Urinary bladder (tissue), 4 donors: Measurements from ENCODE around the gene GDI1. TPM values are rescaled to one million over a fixed set of nuclear protein-coding genes. Genes with fewer than 3 reads are reported as not detected.
A peak's percentile ranks its signal among the peaks of the same experiment; 100 is the strongest.

Experiments
- DNase-seq: peaks from one replicate; pipeline ENCODE4 v3.0.0-alpha.2; 2015; ENCODE audit errors: extremely low spot score
- H3K27ac ChIP-seq: one replicate; pipeline ENCODE4 v1.5.1; 2013; ENCODE audit warnings: low read depth, mild to moderate bottlenecking, moderate library complexity
- H3K36me3 ChIP-seq: one replicate; pipeline ENCODE4 v1.6.1; 2013; ENCODE audit warnings: mild to moderate bottlenecking, moderate library complexity; ENCODE audit not compliant: insufficient read depth
- H3K4me1 ChIP-seq: one replicate; pipeline ENCODE4 v1.6.1; 2013; ENCODE audit warnings: mild to moderate bottlenecking, moderate library complexity; ENCODE audit not compliant: insufficient read depth
- H3K4me3 ChIP-seq: one replicate; pipeline ENCODE4 v1.5.1; 2013; ENCODE audit warnings: low read depth, low read length
- WGBS: extraction: QIAGEN DNeasy Blood & Tissue Kit; methylation state at CpG from one replicate; pipeline ENCODE4 v1.1.7; 2013; 5-methylcytosine and 5-hydroxymethylcytosine counted together
- polyA plus RNA-seq: library from polyadenylated mRNA; stranded (reverse); fragments of 200-250 nt; gene quantifications from one replicate; pipeline ENCODE4 v1.2.3, GENCODE V29; 2013
- total RNA-seq: library from RNA; depleted of rRNA; stranded (reverse); fragments of >200 nt; gene quantifications from one replicate; pipeline ENCODE4 v1.2.3, GENCODE V29; 2014
- donor health status: healthy with polysubstance abuse.
- donor health status: healthy.

GDI1 gene
- total and polyA plus RNA-seq, 2 donors, result 33.0 to 138 TPM

GRCh38 chrX:154478728-154479622 is 42.0 kb downstream of the GDI1 start, which contains the start of gene LAGE3:
LAGE3 (minus strand) TSS chrX:154479281; CDS start chrX:154478915, 366 bp downstream.
- Histone ChIP-seq H3K4me1 (no peaks in the 10 kb centered on the region), H3K4me3 (peak within 1 kb of the TSS; percentile 51), H3K27ac (peak within 1 kb of the TSS; percentile 50), H3K36me3 (peaks cover 1% of the 10 kb centered on the region)
- 3% methylated on average over 83 of the region's 85 CpGs for WGBS
- DNase-seq, result peak; percentile 52

DNA sequence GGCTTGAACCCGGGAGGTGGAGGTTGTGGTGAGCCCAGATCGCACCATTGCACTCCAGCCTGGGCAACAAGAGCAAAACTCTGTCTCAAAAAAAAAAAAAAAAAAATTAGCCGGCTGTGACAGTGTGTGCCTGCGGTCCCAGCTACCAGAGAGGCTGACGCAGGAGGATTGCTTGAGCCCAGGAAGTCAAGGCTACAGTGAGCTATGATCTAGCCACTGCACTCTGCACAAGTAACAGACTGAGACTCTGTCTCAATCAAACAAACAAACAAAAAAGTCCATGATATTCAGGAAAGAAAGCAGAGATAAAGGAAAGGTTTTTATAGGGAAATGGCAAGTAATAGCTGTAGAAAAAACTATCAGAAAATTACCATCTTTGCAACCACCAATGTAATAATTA is 44.2 kb downstream of the GDI1 start:
- Histone ChIP-seq H3K4me1 (no peaks in the 10 kb centered on the region), H3K4me3 (no peak overlapping the region), H3K36me3 (peaks cover 1% of the 10 kb centered on the region), H3K27ac (no peak overlapping the region)
- WGBS, result 91% methylated on average over 5 of the region's 5 CpGs
- DNase-seq, result no peak

DNA sequence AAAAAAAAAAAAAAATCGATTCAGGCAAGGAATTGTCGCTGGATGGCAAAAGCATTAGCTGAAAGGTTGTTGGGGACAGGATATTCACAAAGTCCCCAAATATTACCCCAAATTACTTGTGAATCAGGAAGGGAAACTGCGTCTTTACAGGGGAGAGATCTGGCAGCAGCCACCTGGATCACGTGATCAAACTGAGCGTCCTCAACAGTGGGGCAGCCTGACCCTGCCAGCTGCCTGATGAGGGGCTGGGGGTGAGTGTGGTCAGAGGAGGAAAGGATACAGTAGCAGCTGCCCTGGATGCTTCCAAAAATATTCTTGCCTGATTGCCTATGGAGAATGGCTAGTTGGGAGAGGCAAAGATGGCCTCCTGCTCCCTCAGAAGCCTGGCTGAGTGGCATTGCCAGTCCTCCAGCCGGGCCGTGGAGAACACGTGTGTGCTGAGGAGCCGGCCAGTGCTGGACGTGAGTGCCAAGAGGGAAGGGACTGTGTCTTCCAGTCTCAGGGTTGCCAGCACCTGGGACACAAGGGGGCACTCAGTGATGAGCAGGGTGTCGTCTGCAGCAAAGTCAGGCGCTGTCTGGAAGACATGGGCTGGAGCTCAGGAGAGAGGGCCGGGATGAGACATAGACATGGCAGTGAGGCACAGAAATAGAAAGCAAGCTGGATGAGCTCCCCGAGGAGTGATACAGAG is 45.1 kb downstream of the GDI1 start:
- WGBS, result 77% methylated on average over 14 of the region's 14 CpGs
- no peak overlapping the region for H3K4me3 ChIP-seq
- H3K27ac ChIP-seq, result no peak overlapping the region
- no peak for DNase-seq
- H3K36me3 ChIP-seq, result peaks cover 1% of the 10 kb centered on the region
- no peaks in the 10 kb centered on the region for H3K4me1 ChIP-seq

DNA sequence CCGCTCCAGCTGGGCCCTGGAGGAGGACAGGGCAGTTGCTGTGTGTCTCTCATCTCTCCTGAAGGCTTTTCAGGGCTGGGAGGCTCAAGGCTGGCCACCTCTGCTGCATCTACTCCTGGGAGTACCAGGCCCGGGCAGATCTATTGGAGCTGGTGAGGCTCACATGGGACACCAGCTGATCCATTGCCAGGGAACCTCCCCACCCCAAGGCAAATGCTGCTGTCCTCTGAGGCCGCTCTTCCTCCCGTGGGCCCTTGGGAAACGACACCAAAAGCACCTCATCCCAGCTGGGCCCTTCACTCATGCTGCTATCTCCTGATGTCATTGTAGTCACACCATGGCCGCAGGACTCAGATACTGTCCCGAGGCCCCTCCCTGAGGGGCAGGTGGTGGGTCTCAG is 45.8 kb downstream of the GDI1 start:
- 70% methylated on average over 7 of the region's 7 CpGs for WGBS
- no peak for DNase-seq
- Histone ChIP-seq H3K36me3 (peaks cover 1% of the 10 kb centered on the region), H3K4me1 (no peaks in the 10 kb centered on the region), H3K27ac (no peak overlapping the region), H3K4me3 (no peak overlapping the region)

GRCh38 chrX:154483325-154483724 is 46.4 kb downstream of the GDI1 start:
- DNase-seq, result no peak
- peaks cover 1% of the 10 kb centered on the region for H3K36me3 ChIP-seq
- no peak overlapping the region for H3K4me3 ChIP-seq
- H3K27ac ChIP-seq, result no peak overlapping the region
- WGBS, result 84% methylated on average over 7 of the region's 7 CpGs
- H3K4me1 ChIP-seq, result no peaks in the 10 kb centered on the region

DNA sequence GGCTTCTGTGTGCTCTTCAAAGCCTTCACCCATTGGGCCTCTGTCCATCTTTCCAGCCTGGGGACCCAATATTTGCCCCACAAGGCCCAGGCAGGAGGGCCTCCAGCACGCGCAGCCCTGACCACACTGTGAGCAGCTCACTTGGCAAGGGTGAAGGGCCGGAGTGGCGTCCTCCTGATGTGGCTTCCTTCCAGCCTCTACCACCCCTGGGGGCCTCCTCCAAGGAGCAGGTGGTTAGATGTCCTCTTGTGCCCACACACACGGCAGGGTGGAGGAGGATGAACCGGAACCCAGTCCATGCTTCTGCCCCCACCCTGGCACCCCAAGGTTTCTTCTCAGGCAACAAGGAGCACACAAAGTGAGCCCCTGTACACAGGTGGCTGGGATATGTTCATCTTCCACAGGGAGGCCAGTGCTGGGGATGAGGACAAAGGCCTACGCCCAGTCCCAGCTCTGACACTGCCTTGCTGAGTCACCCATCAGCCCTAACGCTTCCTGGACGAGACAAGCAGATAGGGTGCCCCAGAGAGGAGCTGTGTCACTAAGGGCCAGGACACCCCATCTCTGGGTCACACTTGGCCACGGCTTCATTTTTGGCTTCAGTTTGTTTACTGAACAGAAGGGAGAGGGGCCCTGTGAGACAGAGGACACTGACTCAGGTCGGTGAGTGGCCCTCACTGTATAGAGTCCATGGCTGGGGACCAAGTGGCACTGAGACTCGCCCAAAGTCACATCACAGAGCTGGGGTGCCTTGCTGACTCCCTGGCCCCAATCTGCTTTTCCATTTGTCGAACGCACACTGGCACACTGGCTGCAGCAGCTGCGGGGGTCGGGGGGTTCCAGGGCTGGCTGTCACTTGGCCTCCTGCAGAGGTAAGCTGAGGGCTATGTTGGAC is 47.5 kb downstream of the GDI1 start:
- Histone ChIP-seq H3K4me3 (no peak overlapping the region), H3K4me1 (no peaks in the 10 kb centered on the region), H3K36me3 (peaks cover 1% of the 10 kb centered on the region), H3K27ac (no peak overlapping the region)
- DNase-seq, result no peak
- 76% methylated on average over 16 of the region's 16 CpGs for WGBS

DNA sequence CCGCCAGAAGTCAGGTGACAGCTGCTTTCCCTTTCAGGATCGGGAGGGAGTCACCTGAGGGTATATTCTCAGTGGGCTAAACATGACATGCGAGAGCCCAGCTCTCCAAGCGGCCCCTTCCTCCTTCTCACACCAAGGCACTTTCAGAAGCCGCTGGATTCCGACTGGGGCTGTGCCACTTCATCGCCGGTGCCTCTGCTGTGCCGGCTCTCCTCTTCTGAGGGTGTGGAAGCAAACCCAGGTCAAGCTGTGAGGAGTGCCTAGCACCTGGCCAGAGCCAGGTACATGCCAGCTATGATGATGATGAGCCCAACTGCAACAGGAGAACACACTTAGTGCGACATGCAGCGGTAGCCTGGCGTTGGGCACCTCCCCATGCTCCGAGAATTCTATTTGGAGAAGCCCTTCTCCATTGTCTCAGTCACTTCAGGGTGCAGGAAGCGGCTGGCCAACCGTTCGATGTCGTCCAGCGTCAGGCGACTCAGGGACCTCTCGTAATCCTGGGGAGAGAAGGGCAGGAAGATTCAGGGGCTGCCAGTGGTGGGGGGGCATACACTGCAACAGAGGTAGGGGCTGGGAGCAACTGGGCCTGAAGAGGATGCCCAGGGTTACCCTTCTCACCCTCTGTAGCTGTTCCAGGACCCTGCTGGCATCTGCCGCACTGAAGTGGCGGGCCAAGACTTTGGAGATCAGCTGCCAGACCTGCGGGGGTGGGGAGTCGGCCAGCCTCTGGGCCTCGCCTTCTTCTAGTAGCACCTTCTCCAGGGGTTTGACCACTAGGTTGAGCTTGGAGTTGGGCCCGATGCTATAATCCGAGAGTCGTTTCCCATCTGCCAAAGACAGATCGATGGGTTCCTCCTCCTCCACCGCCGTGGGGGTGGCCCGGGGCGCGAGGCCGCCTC is 48.4 kb downstream of the GDI1 start:
- Histone ChIP-seq H3K36me3 (peaks cover 1% of the 10 kb centered on the region), H3K4me1 (no peaks in the 10 kb centered on the region), H3K27ac (peak overlapping the region; percentile 85), H3K4me3 (peak overlapping the region; percentile 76)
- WGBS, result 40% methylated on average over 35 of the region's 35 CpGs
- no peak for DNase-seq

- Histone ChIP-seq H3K4me1 (no peaks in the 10 kb centered on the region), H3K4me3 (peak overlapping the region; percentile 76), H3K27ac (peak overlapping the region; percentile 85), H3K36me3 (peaks cover 1% of the 10 kb centered on the region)
- under 1% methylated on average over 35 of the region's 35 CpGs for WGBS
- no peak for DNase-seq
Measured at GRCh38 chrX:154486052-154486395, 49.1 kb downstream of the GDI1 start.

GRCh38 chrX:154486396-154487207 is 49.6 kb downstream of the GDI1 start, which contains the start of gene UBL4A:
UBL4A (minus strand) TSS chrX:154486615; CDS start chrX:154486584, 31 bp downstream.
- Histone ChIP-seq H3K4me3 (peak within 1 kb of the TSS; percentile 76), H3K36me3 (peaks cover 1% of the 10 kb centered on the region), H3K27ac (peak within 1 kb of the TSS; percentile 85), H3K4me1 (no peaks in the 10 kb centered on the region)
- WGBS, result under 1% methylated on average over 77 of the region's 95 CpGs
- DNase-seq, result no peak

GRCh38 chrX:154487518-154488290 is 50.8 kb downstream of the GDI1 start:
- Histone ChIP-seq H3K4me1 (no peaks in the 10 kb centered on the region), H3K4me3 (no peak overlapping the region), H3K27ac (no peak overlapping the region), H3K36me3 (peaks cover 1% of the 10 kb centered on the region)
- 90% methylated on average over 28 of the region's 28 CpGs for WGBS
- no peak for DNase-seq

DNA sequence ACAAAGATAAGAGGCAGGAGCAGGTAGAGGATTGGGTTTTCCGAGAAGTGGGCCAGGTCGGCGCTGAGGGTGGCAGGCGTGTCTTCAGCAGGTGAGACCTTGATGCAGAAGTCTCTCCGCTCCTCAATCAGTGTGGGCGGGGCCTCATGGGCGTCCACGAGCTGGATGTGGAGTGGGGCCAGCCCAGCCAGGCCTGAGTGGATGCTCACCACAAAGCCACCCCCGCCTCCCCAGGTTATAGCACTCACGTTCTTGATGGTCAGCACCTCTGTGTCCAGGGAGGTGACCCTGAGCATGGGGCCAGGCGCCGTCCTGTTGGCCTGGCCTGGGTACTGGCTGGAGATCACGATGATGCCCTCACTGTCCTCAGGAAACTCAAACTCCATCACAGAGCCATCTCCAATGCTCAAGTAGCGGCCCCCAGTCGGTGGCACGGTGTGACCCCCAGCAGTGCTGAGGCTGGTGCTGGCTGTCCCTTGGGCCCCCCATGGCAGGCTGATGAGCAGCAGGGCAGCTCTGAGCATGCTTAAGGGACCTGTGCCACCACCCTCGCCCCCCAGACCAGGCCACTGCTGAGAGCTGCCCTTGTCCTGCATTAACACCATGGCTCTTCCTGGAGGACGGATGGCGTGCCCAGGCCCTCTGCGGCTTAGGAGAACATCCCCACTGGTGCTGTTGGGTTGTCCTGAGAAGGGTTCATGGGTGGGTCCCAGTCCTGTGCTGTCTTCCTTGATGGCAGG is 51.6 kb downstream of the GDI1 start:
- no peaks in the 10 kb centered on the region for H3K4me1 ChIP-seq
- H3K36me3 ChIP-seq, result peaks cover 1% of the 10 kb centered on the region
- H3K4me3 ChIP-seq, result no peak overlapping the region
- H3K27ac ChIP-seq, result no peak overlapping the region
- 89% methylated on average over 20 of the region's 20 CpGs for WGBS
- no peak for DNase-seq
